Measurements from ENCODE around the gene GRID2.

DNA sequence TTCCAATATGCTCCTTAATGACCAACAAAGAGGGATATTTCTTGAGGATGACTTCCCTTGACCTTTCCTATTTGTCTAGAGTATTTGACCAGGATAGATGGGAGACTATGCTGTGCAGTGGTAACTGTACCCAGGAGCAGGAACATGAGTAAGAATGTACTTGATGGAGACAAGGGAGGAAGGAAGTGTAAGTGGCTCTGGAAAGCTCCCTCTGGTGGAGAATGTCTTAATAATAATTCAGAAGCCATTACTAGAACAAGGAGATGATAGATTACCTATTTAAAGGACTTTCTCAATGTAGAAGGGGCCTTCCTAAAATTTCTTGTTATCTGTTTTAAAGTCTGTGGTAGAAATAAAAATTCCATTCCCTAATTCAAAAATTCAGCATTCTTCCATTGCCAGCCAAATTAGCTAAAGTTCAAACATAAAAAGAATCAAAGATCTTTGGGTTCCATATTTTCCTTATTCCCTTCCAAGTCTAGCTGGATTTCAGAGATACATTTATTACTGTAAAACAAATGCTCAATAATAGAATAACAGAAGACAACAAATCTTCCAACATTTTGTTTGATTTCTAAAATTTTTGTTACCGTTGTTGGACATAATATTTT is 83.8 kb downstream of the GRID2 start:
- TF ChIP-seq, protein P1, sequence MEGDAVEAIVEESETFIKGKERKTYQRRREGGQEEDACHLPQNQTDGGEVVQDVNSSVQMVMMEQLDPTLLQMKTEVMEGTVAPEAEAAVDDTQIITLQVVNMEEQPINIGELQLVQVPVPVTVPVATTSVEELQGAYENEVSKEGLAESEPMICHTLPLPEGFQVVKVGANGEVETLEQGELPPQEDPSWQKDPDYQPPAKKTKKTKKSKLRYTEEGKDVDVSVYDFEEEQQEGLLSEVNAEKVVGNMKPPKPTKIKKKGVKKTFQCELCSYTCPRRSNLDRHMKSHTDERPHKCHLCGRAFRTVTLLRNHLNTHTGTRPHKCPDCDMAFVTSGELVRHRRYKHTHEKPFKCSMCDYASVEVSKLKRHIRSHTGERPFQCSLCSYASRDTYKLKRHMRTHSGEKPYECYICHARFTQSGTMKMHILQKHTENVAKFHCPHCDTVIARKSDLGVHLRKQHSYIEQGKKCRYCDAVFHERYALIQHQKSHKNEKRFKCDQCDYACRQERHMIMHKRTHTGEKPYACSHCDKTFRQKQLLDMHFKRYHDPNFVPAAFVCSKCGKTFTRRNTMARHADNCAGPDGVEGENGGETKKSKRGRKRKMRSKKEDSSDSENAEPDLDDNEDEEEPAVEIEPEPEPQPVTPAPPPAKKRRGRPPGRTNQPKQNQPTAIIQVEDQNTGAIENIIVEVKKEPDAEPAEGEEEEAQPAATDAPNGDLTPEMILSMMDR (IDR thresholded peaks at IDR 0.05), result peak in 2 of 3 experiments; percentile 8 to 12
- TF ChIP-seq POLR2A (IDR thresholded peaks at IDR 0.05) (no peak), POLR2AphosphoS5 (IDR thresholded peaks at IDR 0.05; ENCODE audit: insufficient read depth in 1 of 2, low read depth in 1 of 2) (no peak)
